Umbilical cord (tissue), 2 donors: ENCODE data around the gene KIAA0513. TPM values are rescaled to one million over a fixed set of nuclear protein-coding genes. Genes with fewer than 3 reads are reported as not detected.
"Not testable (repeated sequence)": the region's sequence is repeated elsewhere in the genome, so short reads cannot be mapped to it uniquely, and the experiment has no call there.

Source experiments
- DNase-seq: peaks from one replicate; pipeline ENCODE4 v3.0.0-alpha.2; 2015; ENCODE audit warnings: low spot score
- total RNA-seq: library from RNA; depleted of rRNA; stranded (reverse); fragments of >200 nt; gene quantifications from one replicate; pipeline ENCODE4 v1.2.3, GENCODE V29; 2014; ENCODE audit warnings: low replicate concordance; ENCODE audit not compliant: insufficient read depth

KIAA0513 gene
- total RNA-seq, 1 donor from 2014 or later, result 8.2 TPM

- DNase-seq, result no peak
Observed at GRCh38 chr16:85047867-85048455, 20.4 kb downstream of the KIAA0513 start.

- DNase-seq, result no peak
Observed at GRCh38 chr16:85048921-85049562, 21.4 kb downstream of the KIAA0513 start.

- DNase-seq, result no peak
Observed at GRCh38 chr16:85049706-85050305, 22.2 kb downstream of the KIAA0513 start.

- DNase-seq, result peak; percentile 81
Observed at GRCh38 chr16:85051067-85051581, 23.5 kb downstream of the KIAA0513 start.

- DNase-seq, result no peak
Observed at GRCh38 chr16:85051683-85052082, 24.1 kb downstream of the KIAA0513 start.

GRCh38 chr16:85052536-85052935 lies 24.9 kb downstream of the KIAA0513 start:
- no peak for DNase-seq

GRCh38 chr16:85054321-85054720 lies 26.7 kb downstream of the KIAA0513 start:
- DNase-seq, result not testable (repeated sequence)

- DNase-seq, result no peak
Observed at GRCh38 chr16:85054948-85055492, 27.4 kb downstream of the KIAA0513 start.

GRCh38 chr16:85055493-85056210 lies 28.1 kb downstream of the KIAA0513 start:
- peak; percentile 74 for DNase-seq

- peak; percentile 56 for DNase-seq
Observed at GRCh38 chr16:85056211-85056748, 28.7 kb downstream of the KIAA0513 start.

- no peak for DNase-seq
Observed at GRCh38 chr16:85057212-85057889, 29.8 kb downstream of the KIAA0513 start.

GRCh38 chr16:85057948-85058347 lies 30.4 kb downstream of the KIAA0513 start:
- DNase-seq, result no peak

GRCh38 chr16:85058909-85059308 lies 31.3 kb downstream of the KIAA0513 start:
- DNase-seq, result no peak

GRCh38 chr16:85061566-85061965 lies 34.0 kb downstream of the KIAA0513 start:
- DNase-seq, result no peak

GRCh38 chr16:85062323-85062722 lies 34.7 kb downstream of the KIAA0513 start:
- no peak for DNase-seq

- no peak for DNase-seq
Observed at GRCh38 chr16:85062845-85063244, 35.2 kb downstream of the KIAA0513 start.

- DNase-seq, result no peak
Observed at GRCh38 chr16:85064186-85064585, 36.6 kb downstream of the KIAA0513 start.

- no peak for DNase-seq
Observed at GRCh38 chr16:85065099-85065498, 37.5 kb downstream of the KIAA0513 start.

- no peak for DNase-seq
Observed at GRCh38 chr16:85066346-85066885, 38.8 kb downstream of the KIAA0513 start.

GRCh38 chr16:85067024-85067423 lies 39.4 kb downstream of the KIAA0513 start:
- DNase-seq, result no peak

- DNase-seq, result no peak
Observed at GRCh38 chr16:85067426-85067825, 39.8 kb downstream of the KIAA0513 start.
